GM12872 (cell line): ENCODE results near the gene GAN.

Source experiments
- TF ChIP-seq, protein P1 (sequence below): IDR thresholded peaks from 3 replicates; pipeline ENCODE4 v1.5.1; 2011; ENCODE audit warnings: low read depth, mild to moderate bottlenecking, low read length, moderate library complexity; ENCODE audit not compliant: insufficient read depth

Gene GAN

DNA sequence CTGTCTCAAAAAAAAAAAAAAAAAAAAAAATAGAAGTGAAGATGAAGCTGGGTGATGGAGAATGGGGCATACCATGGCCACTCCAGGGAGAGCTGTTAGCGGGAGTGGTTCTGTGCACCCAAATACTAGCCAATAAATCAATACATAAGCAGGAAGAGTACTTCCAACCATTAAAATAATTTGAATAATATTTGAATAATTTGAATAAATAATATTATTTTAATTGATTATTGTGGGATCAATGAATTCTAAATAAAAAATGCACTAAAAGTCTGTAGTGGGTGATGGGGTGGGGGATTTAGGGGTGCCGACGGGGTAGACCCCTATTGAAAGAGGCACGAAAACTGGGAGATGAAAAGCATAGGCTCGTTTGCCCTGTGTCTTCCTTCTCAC lies 88.4 kb downstream of the GAN start:
- TF ChIP-seq, protein P1, sequence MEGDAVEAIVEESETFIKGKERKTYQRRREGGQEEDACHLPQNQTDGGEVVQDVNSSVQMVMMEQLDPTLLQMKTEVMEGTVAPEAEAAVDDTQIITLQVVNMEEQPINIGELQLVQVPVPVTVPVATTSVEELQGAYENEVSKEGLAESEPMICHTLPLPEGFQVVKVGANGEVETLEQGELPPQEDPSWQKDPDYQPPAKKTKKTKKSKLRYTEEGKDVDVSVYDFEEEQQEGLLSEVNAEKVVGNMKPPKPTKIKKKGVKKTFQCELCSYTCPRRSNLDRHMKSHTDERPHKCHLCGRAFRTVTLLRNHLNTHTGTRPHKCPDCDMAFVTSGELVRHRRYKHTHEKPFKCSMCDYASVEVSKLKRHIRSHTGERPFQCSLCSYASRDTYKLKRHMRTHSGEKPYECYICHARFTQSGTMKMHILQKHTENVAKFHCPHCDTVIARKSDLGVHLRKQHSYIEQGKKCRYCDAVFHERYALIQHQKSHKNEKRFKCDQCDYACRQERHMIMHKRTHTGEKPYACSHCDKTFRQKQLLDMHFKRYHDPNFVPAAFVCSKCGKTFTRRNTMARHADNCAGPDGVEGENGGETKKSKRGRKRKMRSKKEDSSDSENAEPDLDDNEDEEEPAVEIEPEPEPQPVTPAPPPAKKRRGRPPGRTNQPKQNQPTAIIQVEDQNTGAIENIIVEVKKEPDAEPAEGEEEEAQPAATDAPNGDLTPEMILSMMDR = no peak

DNA sequence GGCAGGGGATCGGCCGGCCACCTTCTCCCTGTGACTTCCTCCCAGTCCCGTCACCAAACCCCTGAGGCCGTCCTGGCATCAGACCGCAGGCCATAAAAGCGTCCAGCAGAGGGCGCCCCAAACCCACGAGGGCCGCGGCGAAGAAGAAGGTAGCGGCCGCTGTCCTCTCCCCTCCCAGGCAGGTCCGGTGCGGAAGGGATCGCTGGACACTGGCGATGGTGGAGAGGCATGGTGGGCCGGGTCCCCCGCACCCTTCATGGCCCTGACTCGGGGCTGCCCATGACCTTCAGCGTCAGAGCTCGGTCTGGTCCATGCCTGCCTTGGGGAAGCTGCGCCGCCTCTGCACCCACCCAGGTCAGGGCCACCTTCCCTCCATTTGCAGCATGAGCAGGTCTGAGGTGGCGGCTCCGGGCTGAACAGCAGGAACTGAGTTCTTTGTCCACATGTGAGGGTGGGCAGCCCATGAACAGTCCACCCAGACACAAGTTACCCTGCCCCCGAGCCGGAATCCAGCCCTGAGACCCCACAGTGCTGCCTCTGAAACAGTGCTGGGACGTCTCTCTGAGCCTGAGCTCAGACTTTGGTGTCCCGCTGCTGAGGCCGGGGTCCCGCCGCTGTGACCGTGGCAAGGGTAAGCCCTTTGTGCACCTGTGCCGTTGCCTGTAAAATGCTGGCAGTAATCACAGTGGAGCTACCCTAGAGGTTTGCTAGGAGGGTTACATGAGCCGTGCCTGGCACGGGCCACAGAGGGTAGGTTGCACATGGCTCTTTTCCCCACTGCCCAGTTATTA lies 89.0 kb downstream of the GAN start:
- TF ChIP-seq, protein P1 = peak; percentile 89

DNA sequence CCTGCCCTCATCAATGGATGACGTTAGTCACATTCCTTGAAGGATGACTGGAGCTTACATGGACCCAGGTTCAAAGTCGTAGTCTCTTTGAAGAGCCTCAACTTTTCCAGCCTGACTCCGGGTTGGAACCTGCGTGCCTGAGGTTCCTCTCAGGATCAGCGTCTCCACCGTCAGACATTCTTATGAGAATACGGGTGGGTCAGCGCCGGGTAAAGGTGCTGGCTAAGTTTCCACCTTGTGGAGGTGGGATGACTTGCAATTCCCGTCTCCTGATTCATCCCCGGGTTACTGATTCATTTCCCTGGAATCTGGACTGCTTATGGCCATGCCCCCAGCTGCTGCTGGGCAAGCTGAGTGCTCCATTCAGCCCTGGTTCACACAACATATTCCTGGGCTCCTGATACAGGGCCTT lies 90.9 kb downstream of the GAN start:
- TF ChIP-seq, protein P1 = no peak

DNA sequence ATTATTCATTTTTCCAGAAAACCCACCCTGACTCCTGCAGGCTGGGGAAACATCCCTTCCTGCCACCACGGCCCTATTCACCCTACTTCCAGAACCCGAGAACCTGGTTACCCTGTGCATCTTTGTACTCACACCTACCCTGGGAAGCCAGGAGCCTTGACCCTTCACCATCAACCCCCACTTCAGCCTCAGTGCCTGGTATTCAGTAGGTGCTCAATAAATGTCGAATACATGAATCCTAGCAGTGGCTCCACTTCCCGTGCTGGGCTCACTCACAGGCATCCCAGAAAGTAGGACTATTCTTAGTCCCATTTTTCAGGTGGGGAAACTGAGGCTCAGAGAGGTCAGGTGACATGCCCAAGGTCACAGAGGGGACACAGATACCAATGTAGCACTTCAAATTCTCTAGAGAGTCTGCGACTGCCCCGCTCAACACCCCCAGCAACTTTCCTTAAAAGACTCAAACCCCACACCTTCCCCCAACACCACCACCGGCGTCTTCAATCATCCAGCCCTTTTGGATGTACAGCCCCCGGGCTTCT lies 93.7 kb downstream of the GAN start:
- TF ChIP-seq, protein P1 = no peak

DNA sequence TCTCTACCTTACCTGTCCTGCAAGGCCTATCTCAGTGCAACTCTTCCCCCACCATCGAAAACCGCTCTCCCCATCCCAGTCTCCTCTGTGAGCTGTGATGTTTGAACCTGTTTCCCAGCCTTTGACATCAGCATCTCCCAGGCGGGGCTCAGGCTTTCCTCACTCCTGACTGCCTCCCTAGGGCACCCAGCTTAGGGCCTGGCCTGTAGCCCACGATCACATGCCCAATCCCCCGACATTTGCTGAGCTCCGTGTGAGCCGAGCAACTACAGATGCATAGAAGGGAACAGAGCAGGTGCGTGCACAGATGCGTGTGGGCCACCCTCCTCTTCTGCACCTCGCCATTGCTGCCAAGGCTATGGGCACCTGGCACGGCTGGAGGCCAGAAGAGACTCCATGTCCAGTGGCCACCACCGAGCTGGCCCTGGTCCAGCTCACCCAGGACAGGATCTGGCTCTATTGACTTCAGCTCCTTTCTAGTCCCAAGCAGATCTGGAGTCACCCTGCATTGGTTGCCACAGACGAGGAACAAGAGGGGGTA lies 94.3 kb downstream of the GAN start:
- TF ChIP-seq, protein P1 = no peak

DNA sequence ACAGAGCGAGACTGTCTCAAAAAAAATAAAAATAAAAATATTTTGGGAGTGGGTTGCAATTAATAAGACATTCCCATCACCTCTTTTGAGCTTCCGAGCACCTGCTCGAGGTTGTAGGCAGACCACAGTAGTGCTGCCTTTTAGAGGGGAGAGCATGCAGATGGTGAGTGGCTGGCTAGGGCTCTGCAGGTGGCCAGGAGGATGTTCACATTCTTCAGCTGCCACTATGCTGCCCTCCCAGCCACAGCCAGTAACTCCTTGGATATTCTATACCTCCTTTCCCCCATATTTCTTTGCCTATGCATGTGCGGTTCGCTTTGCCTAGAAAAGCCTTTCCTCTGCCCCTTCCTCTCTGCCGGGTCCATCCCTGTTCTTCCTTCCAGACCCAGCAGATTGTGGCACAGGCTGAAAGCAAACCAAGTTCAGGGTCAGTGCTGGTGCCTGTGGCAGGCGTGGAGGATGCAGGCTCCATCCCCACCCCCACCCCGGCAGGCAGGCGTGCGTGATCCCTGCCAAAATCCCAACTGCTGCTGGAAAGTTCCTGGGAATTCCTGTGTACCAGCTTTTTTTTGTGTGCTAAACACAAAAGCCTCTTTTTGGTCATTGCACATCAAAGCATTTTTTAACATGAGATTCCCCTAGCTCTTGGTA lies 96.0 kb downstream of the GAN start:
- TF ChIP-seq, protein P1 = no peak

DNA sequence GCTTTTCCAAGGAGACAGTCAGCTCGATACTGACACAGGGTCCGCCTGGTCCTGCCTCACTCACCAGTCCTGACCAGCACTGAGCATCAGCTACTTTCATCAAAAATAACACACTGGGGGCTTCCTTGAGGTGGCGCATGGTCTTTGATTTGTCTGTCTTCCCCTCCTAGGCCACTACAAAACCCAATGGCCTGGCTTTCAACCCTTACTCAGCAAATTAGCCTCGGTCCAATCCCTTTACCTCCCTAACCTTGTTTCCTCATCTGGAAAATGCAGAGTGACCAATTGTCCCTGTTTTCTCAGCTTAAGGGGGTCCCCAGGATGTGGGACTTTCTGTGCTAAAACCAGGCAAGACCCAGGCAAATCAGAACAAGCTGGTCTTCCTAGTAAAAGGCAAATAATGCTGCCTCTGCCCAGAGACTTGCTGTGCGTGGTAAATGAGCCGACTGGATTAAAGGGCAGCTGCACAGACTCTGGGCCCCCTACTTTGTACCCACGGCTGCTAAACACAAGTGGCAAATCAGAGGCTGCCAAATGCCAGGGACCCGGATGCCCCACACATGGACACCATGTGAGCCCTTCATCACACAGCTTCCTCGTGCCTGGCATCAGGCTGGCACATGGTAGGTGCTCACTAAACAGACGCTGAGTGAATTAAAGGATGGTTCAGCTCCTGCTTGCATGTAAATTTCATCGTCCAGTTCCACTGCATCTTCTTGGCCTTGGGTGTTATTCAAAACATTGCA lies 98.7 kb downstream of the GAN start:
- TF ChIP-seq, protein P1 = no peak
